Measurements from ENCODE around the gene TMSB10. TPM values are rescaled to one million over a fixed set of nuclear protein-coding genes. Genes with fewer than 3 reads are reported as not detected.

TMSB10 gene
- total and polyA plus RNA-seq, 2 of the 13 experiments (the other 11 are each of a cell fraction or from before 2014, with no cell fraction given): 665 to 708 TPM

GRCh38 chr2:84861539-84861938 is 43.9 kb upstream of the TMSB10 start:
- no peaks in the 10 kb centered on the region for H3K4me1 ChIP-seq (ENCODE audit: insufficient read depth, low read length)
- intact Hi-C loops (cut with micrococcal nuclease; ENCODE audit: unreplicated experiment) (no loop called here), in situ Hi-C loops (cut with HindIII; ENCODE audit: extremely low pct_ligation_motif_present, low pct_unique_long_range_greater_than_20kb) (no loop called here)
- no peak overlapping the region for H3K9ac ChIP-seq (ENCODE audit: insufficient read depth, low read depth, low read length)
- POLR2A ChIA-PET: no interaction called here
- FAIRE-seq: no peak
- H2AFZ ChIP-seq (ENCODE audit: low read length): no peak overlapping the region
- TF ChIP-seq, protein P1, sequence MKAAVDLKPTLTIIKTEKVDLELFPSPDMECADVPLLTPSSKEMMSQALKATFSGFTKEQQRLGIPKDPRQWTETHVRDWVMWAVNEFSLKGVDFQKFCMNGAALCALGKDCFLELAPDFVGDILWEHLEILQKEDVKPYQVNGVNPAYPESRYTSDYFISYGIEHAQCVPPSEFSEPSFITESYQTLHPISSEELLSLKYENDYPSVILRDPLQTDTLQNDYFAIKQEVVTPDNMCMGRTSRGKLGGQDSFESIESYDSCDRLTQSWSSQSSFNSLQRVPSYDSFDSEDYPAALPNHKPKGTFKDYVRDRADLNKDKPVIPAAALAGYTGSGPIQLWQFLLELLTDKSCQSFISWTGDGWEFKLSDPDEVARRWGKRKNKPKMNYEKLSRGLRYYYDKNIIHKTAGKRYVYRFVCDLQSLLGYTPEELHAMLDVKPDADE (CRISPR knock-in tag; IDR thresholded peaks at IDR 0.05): no peak
- no peak for TF ChIP-seq ZNF644 (CRISPR knock-in tag; IDR thresholded peaks at IDR 0.05; ENCODE audit: low read depth)
- no peak for TF ChIP-seq RCOR2 (CRISPR knock-in tag; IDR thresholded peaks at IDR 0.05)
- no peak for TF ChIP-seq ZNF816 (CRISPR knock-in tag; IDR thresholded peaks at IDR 0.05; ENCODE audit: borderline replicate concordance)
- no peak for TF ChIP-seq NCOA2 (CRISPR knock-in tag; IDR thresholded peaks at IDR 0.05)
- TF ChIP-seq, protein P2, sequence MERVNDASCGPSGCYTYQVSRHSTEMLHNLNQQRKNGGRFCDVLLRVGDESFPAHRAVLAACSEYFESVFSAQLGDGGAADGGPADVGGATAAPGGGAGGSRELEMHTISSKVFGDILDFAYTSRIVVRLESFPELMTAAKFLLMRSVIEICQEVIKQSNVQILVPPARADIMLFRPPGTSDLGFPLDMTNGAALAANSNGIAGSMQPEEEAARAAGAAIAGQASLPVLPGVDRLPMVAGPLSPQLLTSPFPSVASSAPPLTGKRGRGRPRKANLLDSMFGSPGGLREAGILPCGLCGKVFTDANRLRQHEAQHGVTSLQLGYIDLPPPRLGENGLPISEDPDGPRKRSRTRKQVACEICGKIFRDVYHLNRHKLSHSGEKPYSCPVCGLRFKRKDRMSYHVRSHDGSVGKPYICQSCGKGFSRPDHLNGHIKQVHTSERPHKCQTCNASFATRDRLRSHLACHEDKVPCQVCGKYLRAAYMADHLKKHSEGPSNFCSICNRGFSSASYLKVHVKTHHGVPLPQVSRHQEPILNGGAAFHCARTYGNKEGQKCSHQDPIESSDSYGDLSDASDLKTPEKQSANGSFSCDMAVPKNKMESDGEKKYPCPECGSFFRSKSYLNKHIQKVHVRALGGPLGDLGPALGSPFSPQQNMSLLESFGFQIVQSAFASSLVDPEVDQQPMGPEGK (CRISPR knock-in tag; IDR thresholded peaks at IDR 0.05): no peak
- no peak for TF ChIP-seq CHCHD3 (CRISPR knock-in tag; IDR thresholded peaks at IDR 0.05)
- TF ChIP-seq CEBPG (CRISPR knock-in tag; IDR thresholded peaks at IDR 0.05): no peak
- no peak for TF ChIP-seq FOSL2 (CRISPR knock-in tag; IDR thresholded peaks at IDR 0.05)
- TF ChIP-seq SMYD3 (CRISPR knock-in tag; IDR thresholded peaks at IDR 0.05): no peak
- TF ChIP-seq CHD2 (IDR thresholded peaks at IDR 0.05; ENCODE audit: low read depth, low read length): no peak
- TF ChIP-seq TAF15 (IDR thresholded peaks at IDR 0.05; ENCODE audit: low read depth, low read length, poor library complexity, severe bottlenecking): no peak
- TF ChIP-seq TRIM22 (IDR thresholded peaks at IDR 0.05): no peak
- no peak for TF ChIP-seq XRCC5 (optimal IDR thresholded peaks at IDR 0.05; ENCODE audit: low read length)
- TF ChIP-seq SP2 (CRISPR knock-in tag; IDR thresholded peaks at IDR 0.05): no peak
- TF ChIP-seq HDAC6 (IDR thresholded peaks at IDR 0.05; ENCODE audit: low read depth, low read length): no peak
- TF ChIP-seq ATF7-NPFF (CRISPR knock-in tag; IDR thresholded peaks at IDR 0.05; ENCODE audit: low read depth): no peak
- 29% methylated on average over 5 of the region's 6 CpGs for WGBS (ENCODE audit: low lambda C conversion rate)
- no peak overlapping the region for H3K4me3 ChIP-seq (replicated peaks in 1 of 3; ENCODE audit: insufficient read depth in 1 of 3, low read depth in 2 of 3, low read length in 3 of 3)
- no peaks in the 10 kb centered on the region for H3K36me3 ChIP-seq (replicated peaks in 1 of 2; ENCODE audit: control insufficient read depth in 1 of 2, insufficient read depth in 2 of 2, low read length in 2 of 2)
- no peaks in the 10 kb centered on the region for H3K79me2 ChIP-seq (ENCODE audit: insufficient read depth, low read length)
- CTCF ChIA-PET (ENCODE audit: low intra/inter-chr PET ratio, low total read pairs): no interaction called here
- DNase-seq (ENCODE audit: low spot score): no peak
- no peaks in the 10 kb centered on the region for H4K20me1 ChIP-seq (ENCODE audit: insufficient read depth, low read length)
- H3K4me2 ChIP-seq (ENCODE audit: low read depth, low read length): no peak overlapping the region
- ATAC-seq: no peak
- H3K27ac ChIP-seq (ENCODE audit: extremely low read length, insufficient read depth, low read length): no peak overlapping the region
- no TSS peak for BruUV-seq (replicated peaks)
- peaks cover 0 to 32% of the 10 kb centered on the region in 2 experiments; a peak in 3 of 5 replicates for H3K27me3 ChIP-seq (ENCODE audit: control insufficient read depth in 1 of 2, insufficient read depth in 2 of 2, low read length in 2 of 2)
- no peaks in the 10 kb centered on the region for H3K9me3 ChIP-seq (ENCODE audit: low read length)

Measured in HepG2 (cell line).